ENCODE data around the gene SCTR.
"Not testable (repeated sequence)": the region's sequence is repeated elsewhere in the genome, so short reads cannot be mapped to it uniquely, and the experiment has no call there.

The SCTR gene

DNA sequence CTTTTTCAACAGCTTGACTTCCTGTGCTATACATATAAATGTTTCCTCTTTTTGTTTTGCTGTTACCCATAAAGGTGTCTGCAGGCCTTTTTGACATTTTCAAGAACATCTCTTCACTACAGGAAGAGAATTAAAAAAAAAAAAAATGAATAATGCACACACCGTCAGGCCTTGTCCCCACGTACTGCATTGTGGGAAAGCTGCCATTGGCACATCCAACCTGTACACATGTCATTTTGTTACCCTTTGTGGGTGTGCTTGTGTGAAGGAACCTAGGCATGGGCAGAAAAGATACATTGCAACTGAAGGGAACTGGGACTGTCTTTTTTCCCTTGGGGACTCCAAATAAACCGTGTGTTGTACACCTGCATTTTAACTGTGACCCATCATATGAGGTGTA is 109.4 kb downstream of the SCTR start:
- no peak for TF ChIP-seq CTCF (IDR thresholded peaks at IDR 0.05; ENCODE audit: insufficient read depth, low read length, poor library complexity, severe bottlenecking)
- Histone ChIP-seq H3K36me3 (ENCODE audit: control insufficient read depth, insufficient read depth, low read length) (no peaks in the 10 kb centered on the region), H3K27me3 (replicated peaks; ENCODE audit: control insufficient read depth, insufficient read depth, low read length) (no peaks in the 10 kb centered on the region; the same call in 1 of the 2 replicates), H3K4me3 (replicated peaks; ENCODE audit: low read depth, low read length) (no peak overlapping the region)
- DNase-seq (ENCODE audit: extremely low read depth, insufficient read length), result no peak

DNA sequence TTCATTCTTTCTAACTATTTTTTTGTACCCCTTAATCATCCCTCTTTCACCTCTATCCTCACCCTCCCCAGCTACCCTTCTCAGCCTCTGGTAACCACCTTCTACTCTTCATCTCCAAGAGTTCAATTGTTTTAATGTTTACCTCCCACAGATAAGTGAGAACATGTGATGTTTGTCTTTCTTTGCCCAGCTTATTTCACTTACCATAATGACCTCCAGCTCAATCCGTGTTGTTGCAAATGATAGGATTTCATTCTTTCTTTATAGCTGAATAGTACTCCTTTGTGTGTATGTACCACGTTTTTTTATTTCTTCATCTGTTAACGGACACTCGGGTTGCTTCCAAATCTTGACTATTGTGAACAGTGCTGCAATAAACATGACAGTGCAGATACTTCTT is 114.8 kb downstream of the SCTR start:
- no peak for TF ChIP-seq CTCF (IDR thresholded peaks at IDR 0.05; ENCODE audit: insufficient read depth, low read length, poor library complexity, severe bottlenecking)
- no peak for DNase-seq (ENCODE audit: extremely low read depth, insufficient read length)

GRCh38 chr2:119408221-119408619 is 116.1 kb downstream of the SCTR start:
- H3K4me3 ChIP-seq (replicated peaks; ENCODE audit: low read depth, low read length), result no peak overlapping the region
- no peak for DNase-seq (ENCODE audit: extremely low read depth, insufficient read length)
- H3K36me3 ChIP-seq (ENCODE audit: control insufficient read depth, insufficient read depth, low read length), result no peaks in the 10 kb centered on the region
- TF ChIP-seq CTCF (IDR thresholded peaks at IDR 0.05; ENCODE audit: insufficient read depth, low read length, poor library complexity, severe bottlenecking), result no peak
- no peaks in the 10 kb centered on the region for H3K27me3 ChIP-seq (replicated peaks; ENCODE audit: control insufficient read depth, insufficient read depth, low read length)

More for the DNA sequence above, 114.8 kb downstream of the SCTR start:
- H3K27me3 ChIP-seq (replicated peaks; ENCODE audit: control insufficient read depth, insufficient read depth, low read length), result no peaks in the 10 kb centered on the region
- H3K36me3 ChIP-seq (ENCODE audit: control insufficient read depth, insufficient read depth, low read length), result no peaks in the 10 kb centered on the region
- no peak overlapping the region for H3K4me3 ChIP-seq (replicated peaks; ENCODE audit: low read depth, low read length)

- no peak for DNase-seq (ENCODE audit: extremely low read depth, insufficient read length)
- Histone ChIP-seq H3K36me3 (ENCODE audit: control insufficient read depth, insufficient read depth, low read length) (no peaks in the 10 kb centered on the region), H3K27me3 (replicated peaks; ENCODE audit: control insufficient read depth, insufficient read depth, low read length) (no peaks in the 10 kb centered on the region), H3K4me3 (replicated peaks; ENCODE audit: low read depth, low read length) (no peak overlapping the region)
- peak; percentile 71 for TF ChIP-seq CTCF (IDR thresholded peaks at IDR 0.05; ENCODE audit: insufficient read depth, low read length, poor library complexity, severe bottlenecking)
Measured at GRCh38 chr2:119407430-119408220, 116.7 kb downstream of the SCTR start.

- Histone ChIP-seq H3K4me3 (replicated peaks; ENCODE audit: low read depth, low read length) (no peak overlapping the region), H3K36me3 (ENCODE audit: control insufficient read depth, insufficient read depth, low read length) (no peaks in the 10 kb centered on the region), H3K27me3 (replicated peaks; ENCODE audit: control insufficient read depth, insufficient read depth, low read length) (no peaks in the 10 kb centered on the region)
- no peak for TF ChIP-seq CTCF (IDR thresholded peaks at IDR 0.05; ENCODE audit: insufficient read depth, low read length, poor library complexity, severe bottlenecking)
- DNase-seq (ENCODE audit: extremely low read depth, insufficient read length), result no peak
Measured at GRCh38 chr2:119405151-119405550, 119.1 kb downstream of the SCTR start.

DNA sequence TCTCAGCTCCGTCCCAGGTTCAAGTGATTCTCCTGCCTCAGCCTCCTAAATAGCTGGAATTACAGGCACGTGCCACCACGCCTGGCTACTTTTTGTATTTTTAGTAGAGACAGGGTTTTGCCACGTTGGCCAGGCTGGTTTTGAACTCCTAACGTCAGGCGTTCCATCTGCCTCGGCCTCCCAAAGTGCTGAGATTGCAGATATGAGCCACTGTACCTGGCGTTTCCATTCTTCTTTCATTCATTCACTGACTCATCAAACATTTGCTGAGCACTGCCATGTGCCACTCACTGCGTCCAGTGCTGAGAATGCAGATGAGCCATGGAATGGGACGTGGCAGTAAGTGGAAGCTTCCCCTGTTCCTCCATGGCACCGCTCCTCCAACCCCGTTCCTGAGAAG is 120.7 kb downstream of the SCTR start:
- not testable (repeated sequence) for DNase-seq (ENCODE audit: extremely low read depth, insufficient read length); H3K36me3 ChIP-seq (ENCODE audit: control insufficient read depth, insufficient read depth, low read length); H3K27me3 ChIP-seq (replicated peaks; ENCODE audit: control insufficient read depth, insufficient read depth, low read length); H3K4me3 ChIP-seq (replicated peaks; ENCODE audit: low read depth, low read length)
